ENCODE results near the gene DDX10.

Gene DDX10

DNA sequence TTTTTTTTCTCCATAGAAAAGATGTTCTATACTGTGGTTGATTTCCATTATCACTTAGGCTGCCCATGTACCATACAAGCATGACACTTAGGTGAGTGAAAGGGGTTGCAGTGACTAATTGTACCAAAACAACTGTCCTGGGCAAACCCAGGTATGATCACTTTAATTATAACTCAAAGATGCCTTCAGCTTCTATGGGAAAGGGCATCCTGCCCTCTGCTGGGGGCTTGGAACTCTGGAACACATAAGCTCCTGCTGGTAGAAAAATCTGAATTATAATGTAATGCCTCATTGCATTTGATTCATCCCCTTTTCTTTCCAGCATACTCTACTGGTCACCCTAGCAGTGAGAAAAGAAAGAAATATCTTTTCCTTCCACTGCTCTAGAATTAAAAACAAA, 206.3 kb downstream of the DDX10 start:
- peak in 1 of 51 donors; percentile 9 for DNase-seq

DNA sequence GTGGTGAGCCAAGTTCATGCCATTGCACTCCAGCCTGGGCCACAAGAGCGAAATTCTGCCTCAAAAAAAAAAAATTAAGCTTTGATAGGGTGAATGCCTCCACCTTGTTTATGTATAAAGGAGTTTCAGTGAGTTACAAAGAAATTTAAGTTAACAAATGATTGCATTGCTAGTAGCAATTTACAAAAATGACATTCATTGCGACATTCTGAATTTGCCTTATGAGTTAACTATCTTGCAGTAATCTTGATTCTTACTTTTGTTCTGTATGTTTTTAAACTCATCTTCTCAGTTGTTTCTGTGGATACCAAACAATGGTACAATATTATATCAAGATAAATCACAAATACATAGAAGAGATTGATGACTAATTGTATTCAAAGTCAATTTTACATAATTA, 207.0 kb downstream of the DDX10 start:
- DNase-seq, result no peak

DNA sequence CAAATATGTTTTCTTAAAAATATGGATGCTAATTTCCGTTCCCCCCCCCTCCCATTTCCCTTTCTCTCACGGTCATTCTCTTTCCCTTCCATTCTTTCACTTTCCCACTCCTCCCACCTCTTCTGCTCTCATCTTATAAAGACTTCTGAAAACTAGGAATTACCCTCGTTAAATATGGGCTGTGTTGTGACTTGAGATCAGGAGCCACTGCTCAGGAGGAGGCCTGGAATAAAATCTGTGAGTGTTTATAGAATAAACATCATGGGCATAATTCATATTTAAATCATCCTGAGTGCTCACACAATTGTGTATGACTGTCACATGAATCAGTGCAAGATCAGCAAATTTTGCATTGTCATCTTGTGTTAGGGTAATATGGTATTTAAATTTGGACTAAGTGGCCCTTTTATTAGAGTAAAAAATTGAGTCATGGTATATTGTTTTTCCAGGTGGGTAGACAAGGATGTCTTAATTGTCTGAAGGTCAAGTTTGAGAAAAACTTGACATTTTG, 208.0 kb downstream of the DDX10 start:
- no peak for DNase-seq

DNA sequence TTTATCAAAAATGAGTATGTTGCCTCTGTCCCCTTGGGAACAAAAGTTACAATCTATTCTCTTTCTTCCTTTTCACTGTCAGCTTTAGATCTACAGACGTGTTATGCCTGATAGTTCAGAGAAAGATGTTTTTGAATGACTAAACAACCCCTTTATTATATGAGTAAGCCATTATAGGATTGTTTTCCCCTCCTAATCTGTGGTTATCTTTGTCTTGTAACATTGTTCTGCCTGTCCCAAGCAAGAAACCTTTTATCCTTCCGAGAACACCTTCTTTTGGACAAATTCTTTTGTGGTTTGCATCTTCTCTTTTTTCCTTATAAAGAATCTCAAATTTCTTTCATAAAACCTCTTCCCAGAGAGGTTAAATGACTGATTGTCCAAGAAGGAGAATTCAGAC, 208.4 kb downstream of the DDX10 start:
- no peak for DNase-seq

DNA sequence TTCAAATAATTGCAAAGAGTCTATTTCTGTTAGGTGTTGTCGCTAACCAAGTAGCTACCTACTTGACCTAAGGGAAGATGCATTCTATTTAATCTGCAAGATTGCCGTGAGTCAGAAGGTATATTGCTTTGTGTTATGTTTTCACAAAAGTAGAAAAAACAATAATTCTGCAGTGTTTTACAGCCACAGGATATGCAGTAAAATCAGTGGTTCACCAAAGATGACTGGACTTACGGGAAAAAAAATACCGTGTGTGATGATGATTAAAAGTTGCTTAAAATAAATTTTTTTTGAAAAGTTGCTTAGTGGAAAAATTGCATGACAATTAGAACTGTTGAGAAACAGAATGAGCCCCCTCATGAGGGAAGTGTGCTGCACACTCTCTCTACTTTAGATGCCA, 209.1 kb downstream of the DDX10 start:
- DNase-seq, result no peak

DNA sequence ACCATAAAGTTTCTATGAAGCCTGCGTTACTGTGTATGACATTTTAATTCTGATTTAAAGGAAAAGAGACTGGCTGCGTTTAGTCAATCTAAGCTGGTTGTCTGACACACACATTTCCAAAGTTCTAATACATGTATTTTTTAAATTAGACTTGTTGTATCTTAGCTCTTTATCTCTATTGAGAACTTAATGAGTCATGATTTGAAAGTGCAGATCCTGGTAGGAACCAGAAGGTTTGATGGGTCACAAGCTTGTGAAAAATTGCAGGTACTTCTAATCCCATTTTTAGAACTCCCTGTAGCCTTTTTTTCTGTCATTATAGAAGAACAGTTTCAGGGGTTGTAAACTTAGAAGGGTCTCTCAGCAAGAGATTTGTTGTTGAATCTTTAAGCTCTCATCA, 210.3 kb downstream of the DDX10 start:
- no peak for DNase-seq

DNA sequence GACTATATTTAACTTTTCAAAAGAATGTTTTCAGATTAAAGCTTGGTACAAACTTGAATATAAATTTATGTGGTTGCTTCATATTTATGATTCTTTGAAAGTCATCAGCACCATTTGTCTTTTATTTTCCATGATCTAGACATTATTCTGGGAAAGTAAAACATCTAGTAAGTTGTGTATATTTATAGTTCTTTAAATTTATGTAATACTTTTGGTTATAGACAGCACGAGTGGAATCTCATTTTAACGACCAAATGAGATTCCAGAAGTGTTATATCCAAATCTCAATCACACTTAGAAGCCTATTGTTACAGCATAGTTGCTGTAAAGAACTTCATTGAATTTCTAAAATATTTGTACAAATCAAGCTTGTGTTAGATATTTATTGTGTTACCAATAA, 212.3 kb downstream of the DDX10 start:
- no peak for DNase-seq

DNA sequence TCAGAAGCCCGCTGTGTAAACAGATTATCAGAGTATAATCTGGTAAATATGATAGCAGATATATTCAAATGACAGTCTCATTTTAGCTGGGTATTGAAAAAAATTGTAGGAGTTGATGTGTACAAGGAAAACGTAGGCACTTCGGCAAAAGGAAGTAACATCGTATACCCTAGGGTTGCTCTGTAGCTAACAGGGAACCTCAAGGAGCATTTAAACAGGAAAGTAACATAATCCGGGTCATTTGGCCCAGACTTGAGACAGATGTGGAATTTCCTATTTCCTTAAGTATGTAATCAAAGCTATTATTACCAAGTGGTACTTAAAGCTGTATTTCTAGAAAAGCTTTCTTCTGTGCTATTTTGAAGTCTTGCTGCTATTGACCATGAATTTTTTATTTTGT, 215.6 kb downstream of the DDX10 start:
- no peak for DNase-seq

DNA sequence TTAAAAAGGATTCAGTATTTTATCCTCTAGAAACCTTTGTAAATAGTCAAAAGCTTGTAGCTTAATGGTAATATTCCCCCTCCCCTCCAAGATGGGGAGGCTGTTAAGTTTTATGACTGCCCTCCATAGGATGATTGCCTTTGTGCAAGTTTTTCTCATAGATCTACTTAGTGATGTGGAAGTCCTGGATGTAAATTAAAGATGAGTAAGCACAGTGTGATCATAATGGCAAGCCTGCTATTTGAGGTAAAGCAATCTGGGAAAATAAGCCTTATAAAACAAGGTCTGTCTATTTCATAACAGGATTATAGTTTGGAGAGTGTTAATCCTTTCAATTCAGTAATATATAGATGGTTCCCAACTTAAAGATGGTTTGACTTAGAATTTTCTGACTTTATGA, 216.3 kb downstream of the DDX10 start:
- DNase-seq, result no peak

DNA sequence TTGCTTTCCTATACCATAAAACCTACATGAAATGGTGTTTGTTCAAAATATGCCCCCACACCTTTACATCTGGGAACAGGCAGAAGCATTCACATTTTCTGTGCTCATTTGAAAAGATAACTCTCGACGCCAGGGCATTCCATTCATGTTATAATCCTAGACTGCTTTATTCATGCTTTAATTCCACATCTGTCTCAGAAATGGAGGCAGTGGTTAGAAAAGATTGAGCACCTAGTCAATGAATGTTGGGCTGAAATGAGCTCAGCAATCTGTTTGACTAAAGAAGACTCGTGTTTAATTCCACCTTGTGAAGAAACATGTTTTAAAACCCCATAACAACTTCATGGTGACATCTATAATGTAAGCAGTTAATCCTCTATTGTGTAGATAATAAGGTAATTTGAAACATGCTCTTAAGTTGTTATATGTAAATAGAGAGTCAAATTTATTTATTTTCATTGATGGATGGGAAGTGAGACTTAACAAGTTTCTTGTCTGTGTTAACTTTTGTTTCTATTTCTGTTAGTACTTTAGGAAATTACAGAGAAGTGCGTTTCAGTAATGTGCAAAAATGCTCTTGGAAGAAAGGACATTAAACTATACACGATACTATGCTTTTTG, 217.5 kb downstream of the DDX10 start:
- no peak for DNase-seq

DNA sequence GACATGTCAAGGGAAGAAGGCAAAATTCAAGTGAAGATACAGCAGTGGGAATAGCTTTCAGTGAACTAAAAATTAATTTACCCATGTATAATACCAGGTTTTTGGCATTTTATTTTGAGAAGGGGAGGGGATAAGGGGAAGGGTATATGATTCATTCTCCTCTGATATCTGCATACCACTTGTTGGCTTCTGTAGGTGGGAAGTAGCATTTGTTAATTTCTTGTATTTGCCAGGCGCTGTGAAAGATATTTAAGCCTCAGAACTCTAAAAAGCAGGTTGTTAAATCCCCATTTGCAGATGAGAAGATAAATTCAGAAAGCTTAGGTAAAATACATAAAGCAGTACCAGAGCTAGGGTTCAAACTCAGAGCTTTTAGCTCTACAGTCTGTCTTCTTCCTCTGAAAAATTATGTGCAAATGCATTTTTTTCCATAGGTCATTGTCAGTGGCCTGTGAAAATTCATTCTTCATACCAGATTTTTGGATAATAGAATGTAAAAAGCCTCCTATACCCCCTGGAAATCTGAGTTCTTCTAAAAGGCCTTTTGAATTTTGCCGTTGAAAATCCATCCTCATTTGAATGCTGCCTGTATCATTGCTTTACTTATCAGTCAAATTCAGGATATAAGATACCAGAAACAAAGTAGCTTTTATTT, 221.3 kb downstream of the DDX10 start:
- DNase-seq, result no peak

DNA sequence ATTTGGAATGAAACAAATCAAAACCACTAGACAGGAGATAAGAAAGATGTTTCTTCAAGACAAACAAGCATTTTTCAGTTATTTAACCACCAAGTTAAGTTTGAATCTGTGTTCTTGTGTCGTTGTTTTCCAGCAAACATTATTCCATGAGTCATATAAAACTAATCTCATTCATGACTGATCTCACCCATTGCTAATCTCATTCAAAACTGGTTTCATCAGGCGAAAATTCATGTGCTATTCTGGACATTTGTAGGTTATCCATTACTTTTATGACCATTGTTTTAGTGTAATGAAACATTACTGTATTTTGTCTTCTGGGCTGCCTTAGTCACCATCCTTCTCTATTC, 221.8 kb downstream of the DDX10 start:
- DNase-seq, result no peak

DNA sequence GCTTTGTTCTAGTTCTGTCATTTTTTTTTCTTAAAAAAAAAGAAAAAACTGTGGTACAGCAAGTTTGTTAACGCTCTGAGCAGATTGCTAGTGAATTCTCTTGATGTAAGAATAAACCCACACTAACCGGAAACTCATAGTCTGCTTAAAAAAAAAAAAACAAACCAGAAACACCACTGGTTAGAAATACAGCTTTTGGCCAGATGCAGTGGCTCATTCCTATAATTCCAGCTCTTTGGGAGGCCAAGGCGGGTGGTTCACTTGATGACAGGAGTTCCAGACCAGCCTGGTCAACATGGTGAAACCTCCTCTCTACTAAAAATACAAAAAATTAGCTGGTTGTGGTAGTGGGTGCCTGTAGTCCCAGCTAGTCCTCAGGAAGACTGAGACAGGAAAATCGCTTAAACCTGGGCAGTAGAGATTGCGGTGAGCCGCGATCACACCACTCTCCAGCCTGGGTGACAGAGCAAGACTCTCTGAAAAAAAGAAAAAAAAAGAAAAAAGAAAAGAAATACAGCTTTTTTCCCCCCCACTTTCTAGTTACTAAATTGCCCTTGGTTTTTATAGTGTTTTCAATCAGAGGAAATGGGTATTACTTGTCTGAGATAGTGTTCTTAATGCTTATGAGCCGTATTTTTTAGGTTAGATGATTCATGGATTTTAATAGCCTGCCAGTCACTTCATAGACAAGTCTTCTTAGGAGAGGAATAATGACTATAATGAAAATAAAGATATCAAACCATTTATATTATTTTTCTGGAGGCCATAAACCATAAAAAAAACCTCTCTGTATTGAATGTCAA, 222.8 kb downstream of the DDX10 start:
- no peak for DNase-seq

DNA sequence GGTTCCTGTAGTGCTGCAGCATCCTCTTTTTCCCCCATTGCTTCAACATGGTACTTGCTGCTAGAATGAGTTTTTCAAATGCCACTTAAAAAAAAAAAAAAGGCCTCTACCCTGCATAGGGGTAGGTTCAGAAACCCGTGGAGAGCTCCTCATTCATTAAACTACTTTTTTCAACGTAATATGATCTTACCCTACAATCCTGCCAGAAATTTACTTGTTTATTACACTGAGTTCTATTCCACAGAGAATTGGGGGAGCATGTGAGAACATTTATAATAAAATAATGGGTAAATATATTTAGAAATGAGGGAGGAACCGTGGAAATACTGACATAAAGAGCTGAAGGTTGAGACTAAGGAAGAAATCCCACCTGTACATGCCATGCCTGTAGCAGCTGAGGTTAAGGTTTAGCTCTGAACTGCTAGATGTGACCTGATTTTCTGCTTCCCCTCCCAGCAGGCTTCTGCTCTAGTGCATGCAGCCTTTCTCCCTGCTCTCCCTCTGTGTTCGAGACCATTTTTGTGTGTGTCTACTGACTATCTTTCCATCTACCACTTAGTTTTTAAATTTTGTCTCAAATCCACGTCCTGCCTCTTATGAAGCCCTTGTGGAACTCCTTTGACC, 225.7 kb downstream of the DDX10 start:
- no peak for DNase-seq

DNA sequence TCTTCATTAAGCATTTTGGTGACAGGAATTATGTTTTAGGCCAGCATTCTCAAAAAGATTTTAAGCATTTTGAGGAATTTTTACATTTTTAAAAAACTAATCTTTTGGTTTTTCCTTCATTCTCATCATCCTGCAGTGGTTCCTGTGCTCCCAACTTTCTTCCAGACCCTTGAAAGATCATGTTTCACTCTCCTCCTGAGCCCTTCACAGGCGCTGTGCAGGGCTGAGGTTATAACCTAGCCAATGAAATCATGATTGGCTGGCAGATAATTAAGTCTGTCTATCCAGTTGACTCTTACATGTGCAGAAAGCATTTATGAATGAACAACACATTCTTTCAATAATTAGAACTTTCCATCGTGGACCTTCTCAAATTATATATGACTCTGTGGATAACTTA, 226.3 kb downstream of the DDX10 start:
- no peak for DNase-seq

DNA sequence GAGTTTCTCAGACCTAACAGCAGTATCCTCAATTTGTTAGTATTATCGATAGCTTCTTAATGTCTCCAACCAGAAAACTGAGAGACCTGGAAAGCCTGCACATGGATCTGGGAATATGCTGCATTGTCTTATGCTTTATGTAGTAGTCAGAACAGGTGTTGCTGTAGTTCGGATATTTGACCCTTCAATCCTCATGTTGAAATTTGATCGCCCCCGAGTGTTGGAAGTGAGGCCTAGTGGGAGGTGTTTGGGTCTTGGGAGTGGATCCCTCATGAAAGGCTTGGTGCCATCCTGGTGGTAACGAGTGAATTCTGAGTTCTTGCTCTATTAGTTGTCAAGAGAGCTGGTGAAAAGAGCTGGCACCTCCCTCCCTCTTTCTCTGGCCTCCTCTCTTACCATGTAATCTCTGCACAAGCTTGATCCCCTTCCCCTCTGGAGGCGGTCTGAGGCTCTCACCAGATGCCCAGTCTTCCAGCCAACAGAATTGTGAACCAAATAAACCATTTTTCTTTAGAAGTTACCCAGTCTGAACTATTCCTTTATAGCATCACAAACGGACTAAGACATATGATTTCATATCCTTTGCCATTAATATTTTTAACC, 227.1 kb downstream of the DDX10 start:
- no peak for DNase-seq

DNA sequence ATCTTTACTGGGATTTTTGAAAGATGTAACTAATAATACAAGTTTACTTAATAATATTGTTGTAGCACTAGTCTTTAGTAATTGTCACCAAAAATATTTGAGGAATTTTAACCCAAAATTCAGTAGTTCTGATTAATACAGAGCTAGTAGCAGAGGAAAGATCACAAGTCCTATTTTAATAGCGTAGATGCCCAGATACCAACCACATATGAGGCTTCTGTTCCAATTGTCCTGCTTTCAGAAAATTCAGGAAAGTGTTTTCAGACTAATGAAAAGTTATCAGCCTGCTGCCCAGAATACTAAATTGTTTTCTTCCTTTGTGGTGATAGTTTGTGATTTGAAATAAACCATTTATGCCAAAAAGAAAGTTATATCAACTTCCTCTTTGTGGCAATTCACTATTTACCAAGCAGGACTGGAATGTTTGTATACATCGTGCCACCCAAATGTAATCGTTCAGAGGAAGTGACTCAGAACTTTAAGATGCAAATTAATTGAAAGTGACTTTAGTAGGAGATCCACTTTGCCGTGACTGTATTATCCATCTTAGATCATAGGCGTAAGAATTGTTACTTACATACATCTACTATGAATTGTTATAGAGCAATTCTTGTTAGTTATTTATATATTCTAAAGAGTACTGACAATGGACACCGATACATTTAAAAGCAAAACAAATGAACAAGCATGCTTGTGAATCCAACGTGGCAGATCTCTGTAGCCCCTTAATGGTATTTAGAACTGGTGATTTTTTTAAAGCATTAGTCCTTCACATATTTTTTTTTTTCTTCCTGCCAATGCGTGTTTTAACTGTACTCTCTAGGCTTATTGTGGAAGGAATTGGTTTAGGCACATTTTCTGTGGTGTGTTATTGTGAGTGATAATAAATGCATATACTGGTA, 231.0 kb downstream of the DDX10 start:
- DNase-seq, result no peak

DNA sequence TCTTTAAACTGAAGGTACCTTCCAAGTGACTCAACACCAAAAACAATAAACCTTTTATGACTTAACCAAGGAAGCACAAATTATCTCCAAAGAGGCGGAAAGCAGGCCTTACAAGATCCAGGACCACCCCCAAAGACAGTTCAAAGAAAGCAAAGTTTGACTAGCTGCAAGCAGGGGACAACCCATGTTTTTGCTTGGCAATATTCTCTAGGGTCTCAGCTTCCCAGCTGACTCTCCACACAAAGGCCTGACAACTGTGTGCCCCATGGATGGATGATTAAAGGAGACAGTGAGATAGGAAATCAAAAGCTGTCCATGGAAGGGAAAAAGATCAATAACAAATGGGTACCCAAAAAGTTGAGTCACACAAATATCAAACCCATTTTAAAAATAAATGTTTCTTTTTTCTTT, 232.2 kb downstream of the DDX10 start:
- DNase-seq, result no peak

DNA sequence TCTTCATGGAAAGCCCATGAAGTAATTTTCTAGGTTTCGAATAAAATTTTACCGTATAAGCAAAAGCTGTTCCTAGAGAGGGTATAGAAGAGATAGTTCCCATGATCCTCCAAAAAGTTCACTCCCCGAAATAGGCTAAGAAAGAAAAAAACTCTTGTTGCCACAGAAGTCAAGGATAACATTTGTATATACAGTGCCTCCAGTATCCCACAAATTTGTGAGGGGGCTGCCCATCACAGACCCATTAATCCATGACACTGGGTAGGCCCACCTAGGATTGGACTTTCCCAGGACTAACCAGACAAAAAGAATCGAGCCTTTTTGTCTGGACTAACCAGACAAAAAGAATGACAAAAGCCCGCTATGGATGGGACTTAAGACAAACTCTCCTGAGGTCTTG, 233.0 kb downstream of the DDX10 start:
- DNase-seq, result no peak

DNA sequence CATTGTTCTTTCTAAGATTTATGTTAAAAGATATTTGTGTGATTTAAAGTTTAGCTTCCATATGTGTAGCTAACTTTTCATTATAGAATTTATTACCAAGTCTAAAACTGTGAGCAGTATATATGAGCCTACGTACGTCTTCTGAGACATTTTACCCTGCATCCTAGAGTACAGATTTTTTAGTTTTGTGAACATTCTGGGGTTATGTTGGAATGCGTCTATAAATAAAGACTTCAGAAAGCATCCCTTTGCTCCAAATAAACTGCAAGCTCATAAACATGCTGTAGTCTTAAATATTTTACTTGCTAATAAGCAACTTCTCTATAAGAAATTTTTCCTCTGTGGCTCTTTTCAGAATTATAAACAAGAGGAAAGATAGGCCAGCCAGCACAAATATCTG, 236.5 kb downstream of the DDX10 start:
- DNase-seq, result no peak

DNA sequence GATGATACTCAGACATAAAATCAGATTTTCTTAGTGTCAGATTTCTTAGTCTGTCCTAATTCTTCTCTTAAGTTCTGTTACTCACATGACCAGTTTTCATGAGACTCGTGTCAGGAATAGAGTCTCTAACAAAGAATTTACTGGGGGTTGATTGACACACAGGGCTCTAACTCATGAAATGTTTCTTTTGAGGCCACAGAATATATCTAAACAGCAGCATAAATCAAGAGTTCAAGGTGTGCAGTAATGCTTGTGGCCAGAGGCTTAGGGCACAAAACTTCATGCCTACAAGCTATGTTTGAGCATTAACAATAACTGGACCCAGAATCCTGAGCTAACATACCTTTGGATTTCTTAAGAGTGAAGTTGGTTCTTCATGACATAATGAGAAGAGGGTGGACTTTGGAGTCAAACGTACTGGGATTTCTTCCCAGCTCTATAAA, 237.2 kb downstream of the DDX10 start:
- no peak for DNase-seq

Data from hypothalamus (tissue), 51 donors.